Spinal cord (tissue), 10 donors: ENCODE results near the gene MINK1. TPM values are rescaled to one million over a fixed set of nuclear protein-coding genes. Genes with fewer than 3 reads are reported as not detected.
"Not testable (repeated sequence)": the region's sequence is repeated elsewhere in the genome, so short reads cannot be mapped to it uniquely, and the experiment has no call there.

Source experiments
- DNase-seq, 6 donors: peaks; one replicate each; pipeline versions ENCODE4 v3.0.0 to v3.0.0-alpha.2; 2013 to 2015; ENCODE audit warnings: low spot score in 6 of 6, low read depth in 4 of 6
- H3K27ac ChIP-seq: one replicate; pipeline ENCODE4 v1.5.1; 2013; ENCODE audit warnings: low read depth, low read length, control low read depth
- H3K27me3 ChIP-seq: one replicate; pipeline ENCODE4 v1.6.1; 2013; ENCODE audit warnings: low read length; ENCODE audit not compliant: control insufficient read depth, insufficient read depth
- H3K36me3 ChIP-seq: one replicate; pipeline ENCODE4 v1.6.1; 2013; ENCODE audit warnings: low read length; ENCODE audit not compliant: control insufficient read depth, insufficient read depth
- H3K4me1 ChIP-seq: one replicate; pipeline ENCODE4 v1.6.1; 2013; ENCODE audit warnings: low read length; ENCODE audit not compliant: control insufficient read depth, insufficient read depth
- H3K4me3 ChIP-seq: one replicate; pipeline ENCODE4 v1.5.1; 2013; ENCODE audit warnings: low read depth, low read length, control low read depth
- H3K9me3 ChIP-seq: one replicate; pipeline ENCODE4 v1.6.1; 2013; ENCODE audit warnings: low read length; ENCODE audit not compliant: control insufficient read depth, insufficient read depth
- WGBS: methylation state at CpG from one replicate; pipeline ENCODE4 v1.1.5; 2013; ENCODE audit warnings: missing lambda C conversion rate; ENCODE audit not compliant: insufficient coverage; 5-methylcytosine and 5-hydroxymethylcytosine counted together
- polyA plus RNA-seq, 2 donors: library from polyadenylated mRNA; unstranded; fragments of 120-200 nt; gene quantifications; one replicate each; pipeline ENCODE4 v1.2.1, GENCODE V29; 2013; ENCODE audit not compliant: insufficient read length in 2 of 2
- total RNA-seq, 2 donors: library from RNA; depleted of rRNA in 1 of 2; stranded (reverse); fragments of 120-200 nt in 1 of 2; fragments of >200 nt in 1 of 2; gene quantifications; one replicate each; pipeline versions ENCODE4 v1.2.3 to v1.2.4, GENCODE V29; 2013 to 2014
- donor health status: healthy.

Gene MINK1
- total and polyA plus RNA-seq, 4 donors = 33.5 to 86.2 (median 51.1) TPM

DNA sequence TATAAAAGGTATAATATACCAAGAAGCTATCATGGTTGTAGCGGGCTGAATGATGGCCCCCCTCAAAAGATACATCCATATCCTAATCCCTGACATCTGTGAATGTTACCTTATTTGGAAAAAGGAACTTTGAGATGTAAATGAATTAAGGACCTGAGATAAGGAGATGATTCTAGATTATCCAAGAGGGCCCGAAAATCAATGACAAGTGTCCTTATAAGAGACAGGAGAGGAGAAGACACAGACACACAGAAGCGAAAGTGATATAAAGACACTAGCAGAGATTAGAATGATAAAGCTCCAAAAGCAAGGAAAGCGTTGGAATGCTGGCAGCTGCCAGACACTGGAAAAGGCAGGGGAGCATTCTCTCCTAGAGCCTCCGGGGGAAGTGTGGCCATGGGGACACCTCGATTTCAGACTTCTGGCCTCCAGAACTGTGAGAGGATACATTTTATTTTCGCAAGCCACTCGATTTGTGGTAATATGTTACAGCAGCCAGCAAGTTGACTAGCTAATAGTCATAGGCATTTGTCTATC is 86.4 kb downstream of the MINK1 start:
- Histone ChIP-seq H3K27me3 (no peaks in the 10 kb centered on the region), H3K4me1 (no peaks in the 10 kb centered on the region), H3K9me3 (no peaks in the 10 kb centered on the region), H3K4me3 (no peak overlapping the region), H3K27ac (no peak overlapping the region), H3K36me3 (no peaks in the 10 kb centered on the region)
- DNase-seq = no peak
- 65% methylated on average over 4 of the region's 8 CpGs for WGBS

- H3K36me3 ChIP-seq = no peaks in the 10 kb centered on the region
- no peak for DNase-seq
- H3K27me3 ChIP-seq = no peaks in the 10 kb centered on the region
- H3K9me3 ChIP-seq = no peaks in the 10 kb centered on the region
- H3K27ac ChIP-seq = no peak overlapping the region
- no peaks in the 10 kb centered on the region for H3K4me1 ChIP-seq
- 90% methylated on average over 2 of the region's 10 CpGs for WGBS
- no peak overlapping the region for H3K4me3 ChIP-seq
These were observed 87.4 kb downstream of the MINK1 start for GRCh38 chr17:4920351-4921048.

- no CpG with 5 or more reads among the region's 4 CpGs for WGBS
- no peak overlapping the region for H3K4me3 ChIP-seq
- H3K9me3 ChIP-seq = no peaks in the 10 kb centered on the region
- no peaks in the 10 kb centered on the region for H3K36me3 ChIP-seq
- H3K4me1 ChIP-seq = no peaks in the 10 kb centered on the region
- no peak overlapping the region for H3K27ac ChIP-seq
- DNase-seq = no peak
- no peaks in the 10 kb centered on the region for H3K27me3 ChIP-seq
These were observed 88.2 kb downstream of the MINK1 start for GRCh38 chr17:4921320-4921719.

GRCh38 chr17:4926577-4927335 is 93.6 kb downstream of the MINK1 start:
- H3K4me1 ChIP-seq, H3K27ac ChIP-seq, DNase-seq, H3K27me3 ChIP-seq, H3K36me3 ChIP-seq, H3K9me3 ChIP-seq, H3K4me3 ChIP-seq: not testable (repeated sequence)
- WGBS = 91% methylated on average over 22 of the region's 24 CpGs

DNA sequence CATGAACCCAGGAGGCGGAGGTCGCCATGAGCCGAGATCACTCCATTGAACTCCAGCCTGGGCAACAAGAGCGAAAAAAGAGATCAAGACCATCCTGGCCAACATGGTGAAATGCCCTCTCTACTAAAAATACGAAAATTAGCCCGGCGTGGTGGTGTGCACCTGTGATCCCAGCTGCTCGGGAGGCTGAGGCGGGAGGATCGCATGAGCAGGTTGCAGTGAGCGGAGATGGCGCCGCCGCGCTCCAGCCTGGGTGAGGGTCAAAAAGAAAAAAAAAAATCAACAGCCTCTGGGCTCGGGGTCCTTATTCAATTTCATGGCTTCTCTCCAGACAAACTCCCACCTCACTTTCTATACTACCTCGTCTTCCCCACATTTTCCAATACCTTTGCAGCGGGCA is 95.7 kb downstream of the MINK1 start:
- no peak overlapping the region for H3K27ac ChIP-seq
- DNase-seq = no peak
- no peaks in the 10 kb centered on the region for H3K27me3 ChIP-seq
- peaks cover under 1% of the 10 kb centered on the region for H3K4me1 ChIP-seq
- no peak overlapping the region for H3K4me3 ChIP-seq
- peaks cover 3% of the 10 kb centered on the region for H3K36me3 ChIP-seq
- 92% methylated on average over 17 of the region's 18 CpGs for WGBS
- H3K9me3 ChIP-seq = no peaks in the 10 kb centered on the region

GRCh38 chr17:4931963-4932362 is 98.8 kb downstream of the MINK1 start, which contains the start of gene GP1BA:
Gene GP1BA (plus strand): TSS chr17:4932277. CDS start chr17:4932605, 328 bp downstream.
- DNase-seq = no peak
- Histone ChIP-seq H3K4me3 (no peak within 1 kb of the TSS), H3K27me3 (no peaks in the 10 kb centered on the region), H3K36me3 (peaks cover 24% of the 10 kb centered on the region), H3K4me1 (peaks cover 8% of the 10 kb centered on the region), H3K27ac (no peak within 1 kb of the TSS), H3K9me3 (no peaks in the 10 kb centered on the region)
- 85% methylated on average over 8 of the region's 14 CpGs for WGBS

GRCh38 chr17:4932756-4933155 is 99.6 kb downstream of the MINK1 start:
- Histone ChIP-seq H3K36me3 (peaks cover 32% of the 10 kb centered on the region), H3K27me3 (no peaks in the 10 kb centered on the region), H3K4me1 (peaks cover 8% of the 10 kb centered on the region), H3K27ac (no peak overlapping the region), H3K9me3 (no peaks in the 10 kb centered on the region), H3K4me3 (no peak overlapping the region)
- DNase-seq = no peak
- 91% methylated on average over 12 of the region's 12 CpGs for WGBS

- H3K36me3 ChIP-seq = peaks cover 41% of the 10 kb centered on the region
- 87% methylated on average over 9 of the region's 16 CpGs for whole genome bisulfite sequencing
- no peaks in the 10 kb centered on the region for H3K27me3 ChIP-seq
- no peak overlapping the region for H3K4me3 ChIP-seq
- no peak overlapping the region for H3K27ac ChIP-seq
- H3K4me1 ChIP-seq = peaks cover 17% of the 10 kb centered on the region
- H3K9me3 ChIP-seq = no peaks in the 10 kb centered on the region
- DNase-seq = no peak
These were observed 100.5 kb downstream of the MINK1 start for GRCh38 chr17:4933646-4934045.

- no peaks in the 10 kb centered on the region for H3K27me3 ChIP-seq
- no peak overlapping the region for H3K4me3 ChIP-seq
- peaks cover 43% of the 10 kb centered on the region for H3K36me3 ChIP-seq
- 33% methylated on average over 13 of the region's 14 CpGs for WGBS
- peak in 2 of 6 donors; percentile 49 to 87 for DNase-seq
- peaks cover 24% of the 10 kb centered on the region for H3K4me1 ChIP-seq
- no peaks in the 10 kb centered on the region for H3K9me3 ChIP-seq
- no peak overlapping the region for H3K27ac ChIP-seq
These were observed 101.2 kb downstream of the MINK1 start for GRCh38 chr17:4934173-4934979.
